ENCODE measurements around the gene RGS2. TPM values are rescaled to one million over a fixed set of nuclear protein-coding genes. Genes with fewer than 3 reads are reported as not detected.

Gene RGS2
- total RNA-seq, 2 donors from 2014 or later, result 14.5 to 32.7 TPM

- no peaks in the 10 kb centered on the region for H3K27me3 ChIP-seq
- DNase-seq, result no peak
- TF ChIP-seq POLR2A (IDR thresholded peaks at IDR 0.05), result no peak
- TF ChIP-seq, protein P1, sequence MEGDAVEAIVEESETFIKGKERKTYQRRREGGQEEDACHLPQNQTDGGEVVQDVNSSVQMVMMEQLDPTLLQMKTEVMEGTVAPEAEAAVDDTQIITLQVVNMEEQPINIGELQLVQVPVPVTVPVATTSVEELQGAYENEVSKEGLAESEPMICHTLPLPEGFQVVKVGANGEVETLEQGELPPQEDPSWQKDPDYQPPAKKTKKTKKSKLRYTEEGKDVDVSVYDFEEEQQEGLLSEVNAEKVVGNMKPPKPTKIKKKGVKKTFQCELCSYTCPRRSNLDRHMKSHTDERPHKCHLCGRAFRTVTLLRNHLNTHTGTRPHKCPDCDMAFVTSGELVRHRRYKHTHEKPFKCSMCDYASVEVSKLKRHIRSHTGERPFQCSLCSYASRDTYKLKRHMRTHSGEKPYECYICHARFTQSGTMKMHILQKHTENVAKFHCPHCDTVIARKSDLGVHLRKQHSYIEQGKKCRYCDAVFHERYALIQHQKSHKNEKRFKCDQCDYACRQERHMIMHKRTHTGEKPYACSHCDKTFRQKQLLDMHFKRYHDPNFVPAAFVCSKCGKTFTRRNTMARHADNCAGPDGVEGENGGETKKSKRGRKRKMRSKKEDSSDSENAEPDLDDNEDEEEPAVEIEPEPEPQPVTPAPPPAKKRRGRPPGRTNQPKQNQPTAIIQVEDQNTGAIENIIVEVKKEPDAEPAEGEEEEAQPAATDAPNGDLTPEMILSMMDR (IDR thresholded peaks at IDR 0.05), result no peak
- H3K36me3 ChIP-seq (replicated peaks in 1 of 2; ENCODE audit: insufficient read depth in 1 of 2, low read depth in 2 of 2), result no peaks in the 10 kb centered on the region
- H3K4me1 ChIP-seq, result peaks cover 5% of the 10 kb centered on the region
- intact Hi-C loops (cut with DNase I), result no loop called here
- ATAC-seq, result no peak
- no peak overlapping the region for H3K4me3 ChIP-seq
- no peaks in the 10 kb centered on the region for H3K9me3 ChIP-seq
- no peak overlapping the region for H3K27ac ChIP-seq
- 83 to 87% methylated on average over 9 of the region's 9 CpGs for WGBS, 2 donors
These were observed 30.6 kb downstream of the RGS2 start for GRCh38 chr1:192839162-192840066.

GRCh38 chr1:192844360-192844759, 35.5 kb downstream of the RGS2 start:
- no peaks in the 10 kb centered on the region for H3K9me3 ChIP-seq
- H3K4me3 ChIP-seq, result no peak overlapping the region
- no peaks in the 10 kb centered on the region for H3K27me3 ChIP-seq
- no peak for TF ChIP-seq POLR2A (IDR thresholded peaks at IDR 0.05)
- TF ChIP-seq, protein P1 (IDR thresholded peaks at IDR 0.05), result no peak
- WGBS, 2 donors, result 88 to 90% methylated on average over 1 of the region's 1 CpG
- H3K36me3 ChIP-seq (replicated peaks in 1 of 2; ENCODE audit: insufficient read depth in 1 of 2, low read depth in 2 of 2), result no peaks in the 10 kb centered on the region
- DNase-seq (no peak), ATAC-seq (no peak)
- H3K27ac ChIP-seq, result no peak overlapping the region
- H3K4me1 ChIP-seq, result no peaks in the 10 kb centered on the region
- intact Hi-C loops (cut with DNase I), result no loop called here

- WGBS, 2 donors, result 90 to 98% methylated on average over 2 of the region's 2 CpGs
- no peak for DNase-seq
- Histone ChIP-seq H3K36me3 (replicated peaks in 1 of 2; ENCODE audit: insufficient read depth in 1 of 2, low read depth in 2 of 2) (no peaks in the 10 kb centered on the region), H3K4me3 (no peak overlapping the region), H3K27ac (no peak overlapping the region), H3K27me3 (no peaks in the 10 kb centered on the region), H3K9me3 (no peaks in the 10 kb centered on the region), H3K4me1 (no peaks in the 10 kb centered on the region)
- TF ChIP-seq POLR2A (IDR thresholded peaks at IDR 0.05), result no peak
- TF ChIP-seq, protein P1 (IDR thresholded peaks at IDR 0.05), result no peak
- intact Hi-C loops (cut with DNase I), result no loop called here
- ATAC-seq, result no peak
These were observed 38.1 kb downstream of the RGS2 start for GRCh38 chr1:192846950-192847349.

DNA sequence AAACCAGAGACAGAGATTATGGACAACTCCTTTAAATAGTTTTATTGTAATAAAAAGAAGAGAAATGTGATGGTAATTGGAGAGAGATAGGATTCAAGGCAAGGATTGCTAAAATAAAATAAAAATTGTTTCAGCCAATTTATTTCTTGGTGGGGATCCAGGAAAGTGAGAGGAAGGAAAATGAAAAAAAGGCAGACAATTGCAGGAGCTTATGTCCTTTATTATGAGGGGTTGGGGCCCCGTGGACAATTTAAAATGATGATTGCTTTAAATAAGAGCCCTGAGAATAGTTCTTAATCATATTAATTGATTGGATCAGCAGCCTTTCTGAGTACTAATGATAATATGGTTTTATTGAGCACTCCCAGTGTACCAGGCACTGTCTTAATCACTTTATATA, 40.2 kb downstream of the RGS2 start:
- Histone ChIP-seq H3K9me3 (no peaks in the 10 kb centered on the region), H3K4me1 (no peaks in the 10 kb centered on the region), H3K27me3 (no peaks in the 10 kb centered on the region), H3K36me3 (replicated peaks in 1 of 2; ENCODE audit: insufficient read depth in 1 of 2, low read depth in 2 of 2) (no peaks in the 10 kb centered on the region), H3K4me3 (no peak overlapping the region), H3K27ac (no peak overlapping the region)
- intact Hi-C loops (cut with DNase I), result no loop called here
- DNase-seq (no peak), ATAC-seq (no peak)
- TF ChIP-seq, protein P1 (IDR thresholded peaks at IDR 0.05), result no peak
- TF ChIP-seq POLR2A (IDR thresholded peaks at IDR 0.05), result no peak
- WGBS, 2 donors, result 39 to 50% methylated on average over 1 of the region's 1 CpG

- H3K36me3 ChIP-seq (replicated peaks in 1 of 2; ENCODE audit: insufficient read depth in 1 of 2, low read depth in 2 of 2), result no peaks in the 10 kb centered on the region
- H3K4me1 ChIP-seq, result no peaks in the 10 kb centered on the region
- TF ChIP-seq, protein P1 (IDR thresholded peaks at IDR 0.05), result no peak
- TF ChIP-seq POLR2A (IDR thresholded peaks at IDR 0.05), result no peak
- no peak for ATAC-seq
- H3K4me3 ChIP-seq, result no peak overlapping the region
- 56 to 72% methylated on average over 3 of the region's 3 CpGs for WGBS, 2 donors
- intact Hi-C loops (cut with DNase I), result no loop called here
- H3K27ac ChIP-seq, result no peak overlapping the region
- H3K27me3 ChIP-seq, result no peaks in the 10 kb centered on the region
- no peak for DNase-seq
- no peaks in the 10 kb centered on the region for H3K9me3 ChIP-seq
These were observed 40.6 kb downstream of the RGS2 start for GRCh38 chr1:192849442-192849841.
